Limb (tissue), 2 donors: ENCODE results near the gene GYPA.
"Not testable (repeated sequence)": the region's sequence is repeated elsewhere in the genome, so short reads cannot be mapped to it uniquely, and the experiment has no call there.

Experiments used
- DNase-seq, 2 donors: peaks; one replicate each; pipeline ENCODE4 v3.0.0-alpha.2; 2016; ENCODE audit errors: extremely low spot score in 2 of 2

Gene GYPA

DNA sequence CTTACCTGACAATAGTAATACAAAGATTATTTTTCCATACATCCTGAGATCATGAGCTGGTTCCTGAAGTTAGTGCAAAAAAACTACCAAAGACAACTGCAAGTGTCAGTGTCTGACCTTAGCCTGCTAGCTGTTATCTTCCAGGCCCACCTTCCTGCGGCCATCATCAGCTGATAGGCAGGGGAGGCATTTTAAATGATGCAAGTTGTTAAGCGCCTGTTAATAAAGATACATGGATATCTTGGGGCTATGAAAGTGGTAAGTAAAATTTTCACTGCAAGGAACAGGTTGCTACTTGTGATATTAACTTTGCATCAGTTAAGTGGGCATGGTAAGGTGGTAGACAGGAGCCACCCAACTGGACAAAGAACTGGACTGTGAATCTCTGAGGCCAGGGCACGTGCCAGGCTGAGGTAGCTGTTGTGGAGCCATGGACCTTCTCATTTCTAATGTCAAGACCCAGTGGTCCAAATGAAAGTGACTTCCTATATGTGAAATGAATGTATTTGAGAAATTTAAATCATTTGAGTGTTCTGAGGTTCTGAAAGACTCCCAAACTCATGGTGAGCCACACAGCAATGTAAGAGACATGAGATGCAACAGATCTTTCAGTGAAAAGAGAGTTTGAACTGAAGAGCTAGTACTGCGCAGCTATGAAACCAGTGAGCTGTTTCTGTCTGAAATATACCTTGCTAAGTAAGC is at the start of gene GYPA:
Gene GYPA (minus strand): TSS at position 125 of the 702 bp plus-strand sequence. CDS start 83 bp downstream, at position 42.
- not testable (repeated sequence) for DNase-seq

DNA sequence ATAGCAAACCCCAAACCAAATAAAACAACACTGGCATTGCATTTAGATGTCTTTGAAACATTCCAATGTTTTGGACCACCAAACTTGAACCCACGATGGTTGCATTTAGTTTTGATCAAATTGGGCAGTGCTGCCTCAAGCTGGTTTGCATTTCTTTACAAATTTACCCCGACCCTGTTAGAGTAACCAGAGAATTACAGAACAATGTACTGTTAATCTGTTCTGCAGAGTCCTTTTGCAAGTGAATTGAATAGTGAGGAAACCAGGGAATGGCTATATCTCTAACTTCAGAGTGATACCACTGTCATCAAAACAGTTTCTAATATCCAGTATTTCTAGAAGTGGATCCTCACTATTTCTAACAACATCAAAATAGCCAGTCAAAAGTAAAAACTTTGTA is 49.5 kb upstream of the GYPA start:
- DNase-seq, result no peak

DNA sequence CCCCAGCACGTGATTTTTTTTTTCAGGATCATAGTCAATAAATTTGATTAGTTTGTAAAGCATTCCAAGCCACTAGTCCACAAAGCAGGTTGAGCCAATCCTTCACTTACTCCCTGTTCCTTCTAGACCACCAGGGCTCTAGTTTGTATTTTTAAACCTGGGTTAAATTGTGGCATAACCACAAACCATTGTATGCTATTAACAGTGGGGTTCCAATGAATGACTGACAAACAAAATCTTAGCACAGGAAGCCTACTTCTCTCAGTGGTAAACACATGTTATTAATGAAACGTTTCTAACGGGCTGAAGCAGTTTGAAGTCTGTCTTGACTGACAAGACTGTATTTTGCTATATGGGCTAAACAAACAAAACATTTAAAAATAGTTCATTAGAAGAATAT is 48.6 kb upstream of the GYPA start:
- DNase-seq, result no peak

DNA sequence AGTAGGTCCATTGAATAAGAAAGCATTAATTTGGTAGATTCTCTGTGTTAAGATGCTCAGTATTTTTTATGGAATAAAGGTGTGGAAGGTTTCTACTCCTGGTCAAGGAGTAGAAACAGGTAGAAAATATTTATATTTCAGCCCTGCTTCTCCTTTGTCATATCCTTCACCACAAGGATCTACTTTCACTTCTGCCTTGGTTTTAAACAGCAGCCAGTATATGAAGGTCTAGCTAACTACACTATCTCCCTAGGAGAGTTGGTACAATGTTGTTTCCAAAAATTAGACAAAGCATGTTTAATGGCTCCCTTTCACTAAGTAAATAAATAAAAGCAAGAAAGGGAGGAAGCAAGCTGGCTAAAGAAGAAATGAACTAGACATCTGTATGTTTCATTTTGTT is 44.6 kb upstream of the GYPA start:
- DNase-seq, result no peak

DNA sequence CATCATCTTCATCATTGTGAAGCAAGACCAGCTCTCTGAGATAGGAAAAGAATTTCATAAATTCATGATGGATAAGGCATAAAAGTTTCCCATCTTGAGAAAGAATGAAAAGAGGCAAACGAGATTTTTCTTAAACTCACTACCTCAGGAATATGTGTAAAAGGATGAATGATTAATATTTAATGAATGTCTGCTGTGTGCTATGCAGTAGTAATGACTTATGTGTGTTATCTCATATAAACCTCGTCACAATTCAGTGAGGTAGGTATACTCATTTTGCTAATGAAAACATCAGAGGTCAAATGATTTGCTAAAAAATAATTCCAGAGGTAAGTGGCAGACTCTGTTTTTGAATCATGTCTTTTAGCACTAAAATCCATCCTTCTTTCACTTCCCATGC is 42.6 kb upstream of the GYPA start:
- DNase-seq, result no peak

DNA sequence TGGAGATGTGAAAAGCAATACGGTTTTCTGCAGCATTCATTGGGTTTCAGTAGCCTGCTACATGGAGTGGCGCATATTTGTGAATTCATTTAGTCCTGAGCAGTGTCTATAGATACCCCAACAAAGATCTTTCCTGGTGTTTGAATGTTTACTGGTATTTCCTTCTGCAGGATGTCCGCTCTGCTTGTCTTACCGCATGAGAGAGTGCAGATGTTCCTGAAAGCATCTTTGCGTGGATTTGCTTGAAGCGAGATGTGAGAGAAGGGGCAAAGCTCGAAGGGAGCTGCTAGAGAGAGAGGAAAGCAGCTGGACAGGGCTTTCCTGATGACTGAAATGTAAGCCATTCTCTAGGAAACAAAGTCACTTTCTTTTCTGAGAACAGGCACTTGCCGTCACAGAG is 40.9 kb upstream of the GYPA start:
- no peak for DNase-seq

DNA sequence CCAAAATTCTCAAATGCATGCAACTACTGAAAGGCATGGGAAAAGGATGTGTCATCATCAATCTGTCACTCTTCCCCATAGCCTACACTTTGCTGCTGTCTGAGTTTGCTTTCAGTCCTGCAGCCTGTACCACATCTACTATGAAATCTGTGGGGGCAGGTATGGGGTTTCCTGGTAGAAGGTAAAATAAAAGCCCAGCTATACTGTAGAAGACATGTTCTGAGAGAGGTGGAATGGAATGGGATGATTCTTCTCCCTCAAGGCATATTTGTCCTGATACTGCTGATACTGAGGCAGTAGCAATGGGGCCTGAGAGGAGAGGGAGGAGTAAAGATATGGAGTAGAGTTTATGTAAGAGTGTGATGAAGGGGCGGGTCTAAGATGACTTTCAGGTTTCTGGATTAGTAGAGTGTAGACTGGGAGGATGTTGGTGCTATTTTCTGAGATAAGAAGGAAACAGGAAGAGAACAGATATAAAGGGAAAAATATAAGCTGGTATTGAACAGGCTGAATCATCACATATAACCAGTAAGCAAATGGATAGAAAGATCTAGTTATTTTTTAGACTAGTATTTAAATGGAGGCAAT is 38.7 kb upstream of the GYPA start:
- no peak for DNase-seq

DNA sequence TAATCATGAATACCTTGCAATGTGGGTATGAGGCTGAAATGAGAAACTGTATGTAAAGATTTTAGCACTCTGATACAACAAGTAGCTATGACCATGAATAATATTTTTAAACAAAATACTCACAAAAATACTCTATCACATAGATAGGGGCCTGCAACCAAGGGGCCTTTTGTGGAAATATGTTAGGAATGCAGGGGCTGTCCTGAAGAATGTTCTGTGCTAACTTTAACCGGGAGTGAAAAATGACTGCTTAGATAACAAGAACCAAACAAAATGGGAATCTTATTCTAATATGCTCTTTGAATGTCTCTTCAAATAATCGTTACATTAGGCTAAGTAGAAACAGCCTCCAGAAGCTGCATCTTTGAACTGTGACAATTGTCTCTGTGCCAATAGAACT is 37.9 kb upstream of the GYPA start:
- no peak for DNase-seq

DNA sequence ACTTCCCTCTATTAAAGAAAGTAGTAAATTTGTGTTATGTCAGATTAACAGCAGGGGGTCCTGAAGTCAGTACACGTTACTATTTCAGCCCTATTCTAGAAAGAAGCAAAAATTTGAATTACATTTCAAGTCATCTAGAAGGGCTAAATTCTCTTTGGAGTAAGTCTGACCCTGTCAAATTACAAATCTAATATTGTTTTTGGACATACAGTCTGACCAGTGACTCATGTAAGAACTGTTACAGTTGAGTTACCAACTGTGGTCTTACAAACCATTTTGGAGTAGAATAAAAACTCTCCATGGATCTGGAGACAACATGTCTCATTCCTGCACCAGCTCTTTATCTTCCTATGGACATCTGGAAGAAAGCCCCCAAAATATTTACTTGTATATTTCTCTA is 36.0 kb upstream of the GYPA start:
- no peak for DNase-seq

DNA sequence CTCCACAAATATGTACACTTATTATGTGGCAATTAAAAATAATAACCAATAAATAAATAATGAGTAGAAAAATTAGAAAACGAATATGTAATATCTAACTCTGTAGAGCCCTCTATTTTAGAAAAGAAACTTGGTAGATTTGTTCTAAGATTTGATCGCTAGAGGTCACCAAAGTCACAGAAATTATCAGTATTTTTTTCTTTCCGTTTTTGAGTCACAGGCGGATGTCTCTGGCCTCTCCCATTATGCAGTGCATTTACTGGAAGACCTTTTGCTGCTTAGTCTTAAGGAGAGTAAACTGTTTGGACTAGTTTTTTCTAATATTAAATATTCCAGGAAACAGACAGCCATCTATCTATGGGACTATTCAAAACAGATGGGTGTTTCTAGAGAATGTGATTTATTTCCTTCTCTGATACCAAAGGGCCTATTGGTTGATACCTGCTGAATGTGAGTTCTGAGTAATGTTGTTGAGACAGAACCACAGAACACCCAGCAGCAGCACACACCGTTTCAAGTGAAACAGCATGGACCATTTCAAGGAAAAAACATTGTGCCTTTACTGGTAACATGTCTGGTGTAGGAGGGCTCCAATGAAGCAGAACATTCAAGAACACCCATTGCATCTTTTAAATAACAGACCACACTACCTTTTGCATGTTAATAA is 34.0 kb upstream of the GYPA start:
- peak in 1 of 2 donors; percentile 85 for DNase-seq

DNA sequence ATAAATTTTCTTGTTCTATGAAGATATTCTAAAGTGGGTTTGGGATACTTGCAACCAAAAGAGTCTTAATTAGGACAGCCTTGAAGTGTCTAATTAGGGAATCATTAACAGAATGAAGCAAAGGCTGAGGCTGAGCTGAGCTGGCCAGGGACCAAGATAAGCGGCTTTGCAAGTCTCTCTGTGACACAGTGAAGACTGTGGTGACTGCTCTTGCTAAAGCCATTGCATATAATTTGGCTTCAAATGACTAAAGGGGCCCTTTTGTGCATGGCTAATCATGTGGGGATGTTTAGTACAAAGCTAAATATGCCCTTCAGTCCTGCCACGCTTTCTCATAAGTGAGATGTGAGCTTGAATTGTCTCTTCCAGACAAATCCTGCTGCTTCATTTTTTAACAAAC is 31.2 kb upstream of the GYPA start:
- DNase-seq, result no peak

DNA sequence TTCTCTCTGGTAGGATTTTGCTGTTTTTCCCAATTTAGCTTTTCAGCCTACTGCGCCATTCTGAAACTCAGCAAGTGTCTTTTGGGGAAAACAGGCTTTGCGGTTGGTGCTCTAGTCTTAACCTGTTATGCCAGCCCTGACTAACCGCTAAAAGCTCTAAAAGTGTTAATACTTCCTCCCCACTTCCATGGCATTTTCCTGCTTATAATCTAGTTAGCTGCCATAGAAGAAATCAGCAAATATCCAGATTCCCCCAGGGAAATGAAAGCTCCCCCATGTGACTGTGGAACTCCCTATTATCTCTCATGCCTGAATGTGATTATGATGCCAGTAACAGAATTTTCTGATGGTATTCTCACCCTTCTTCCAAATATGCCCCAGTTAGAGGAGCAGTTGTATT is 28.7 kb upstream of the GYPA start:
- no peak for DNase-seq

DNA sequence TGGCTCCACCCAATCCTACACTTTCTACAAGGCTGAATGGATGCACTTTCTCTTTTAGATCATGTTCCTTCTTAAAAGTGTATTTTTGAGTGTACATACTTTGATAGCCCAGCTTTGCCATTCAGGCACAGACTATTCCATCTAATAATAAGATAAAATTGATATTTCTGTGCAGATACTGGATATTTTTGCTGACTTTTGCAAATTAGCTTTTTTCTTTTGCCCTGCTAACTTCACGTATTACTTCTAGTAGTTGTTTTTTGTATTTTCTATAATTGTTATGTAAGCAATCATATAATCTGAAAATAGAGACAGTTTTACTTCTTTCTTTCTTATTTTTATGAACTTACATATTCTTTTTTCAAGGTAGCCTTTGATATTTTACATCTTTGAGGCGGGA is 13.5 kb upstream of the GYPA start:
- no peak for DNase-seq

DNA sequence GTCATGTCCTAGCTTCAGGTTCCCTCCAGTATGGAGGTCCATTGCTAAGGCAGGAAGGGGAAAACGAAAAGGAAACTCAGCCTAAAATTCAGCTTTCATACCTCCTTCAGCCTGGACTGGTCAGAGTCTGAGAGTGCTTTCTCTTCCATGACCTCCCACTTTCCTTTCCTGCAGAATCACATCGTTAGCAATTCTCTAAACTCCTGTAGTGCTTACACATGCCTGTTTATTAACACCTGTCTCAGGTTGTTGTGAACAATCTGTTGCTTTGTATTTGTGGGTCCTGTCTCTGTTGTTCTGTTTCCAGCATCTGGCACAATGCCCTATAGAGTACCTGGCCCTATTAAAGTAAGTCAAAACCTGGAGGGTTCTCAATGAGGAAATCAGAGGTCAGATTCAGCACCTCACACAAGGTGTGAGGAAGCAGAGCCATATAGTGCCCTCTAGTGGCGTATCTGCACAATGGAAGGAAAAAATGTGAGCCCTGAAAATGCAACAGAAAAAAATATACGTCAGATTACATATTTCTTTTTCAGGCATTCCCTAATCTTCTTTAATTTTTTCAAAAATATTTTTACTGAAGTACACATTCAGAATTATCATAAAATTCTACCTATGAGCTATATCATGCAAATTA is 2.3 kb upstream of the GYPA start:
- DNase-seq, result not testable (repeated sequence)

DNA sequence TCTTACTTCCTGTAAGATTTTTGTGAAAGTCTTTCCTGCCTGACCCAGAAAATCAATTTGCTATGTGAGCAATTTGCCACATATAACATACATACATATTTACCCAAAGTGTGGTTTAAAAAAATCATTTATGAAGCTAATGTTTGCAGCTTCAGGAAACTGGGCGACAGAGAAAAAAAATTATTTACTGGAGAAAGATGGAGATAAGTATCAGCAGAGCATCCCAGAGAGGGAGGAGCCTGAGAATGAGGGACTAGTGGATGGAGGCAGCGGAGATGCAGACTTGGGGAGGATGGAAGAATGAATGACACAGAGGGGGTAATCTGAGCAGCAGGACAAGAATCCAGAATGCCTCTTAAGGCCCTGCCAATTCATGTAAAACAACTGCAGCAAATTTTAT is 975 bp upstream of the GYPA start:
- DNase-seq, result no peak

DNA sequence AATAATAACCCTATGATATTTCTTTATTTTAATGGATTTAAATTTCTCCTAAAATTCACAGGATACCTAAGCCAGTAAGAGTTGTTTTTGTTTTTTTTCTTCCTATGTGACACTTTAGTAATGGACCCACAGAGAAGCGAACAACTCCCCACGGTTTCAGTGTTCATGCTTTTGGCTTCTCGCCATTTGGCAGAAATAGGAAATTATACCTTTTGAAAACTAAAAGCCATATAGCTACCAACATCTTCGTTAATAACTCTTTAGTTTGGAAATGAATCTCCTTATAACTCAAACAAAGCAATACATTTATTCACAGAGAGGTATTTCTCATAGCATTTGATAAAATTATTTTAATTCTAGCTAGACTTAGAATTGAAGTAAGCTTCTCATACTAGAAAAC is 527 bp downstream of the GYPA start:
- not testable (repeated sequence) for DNase-seq

DNA sequence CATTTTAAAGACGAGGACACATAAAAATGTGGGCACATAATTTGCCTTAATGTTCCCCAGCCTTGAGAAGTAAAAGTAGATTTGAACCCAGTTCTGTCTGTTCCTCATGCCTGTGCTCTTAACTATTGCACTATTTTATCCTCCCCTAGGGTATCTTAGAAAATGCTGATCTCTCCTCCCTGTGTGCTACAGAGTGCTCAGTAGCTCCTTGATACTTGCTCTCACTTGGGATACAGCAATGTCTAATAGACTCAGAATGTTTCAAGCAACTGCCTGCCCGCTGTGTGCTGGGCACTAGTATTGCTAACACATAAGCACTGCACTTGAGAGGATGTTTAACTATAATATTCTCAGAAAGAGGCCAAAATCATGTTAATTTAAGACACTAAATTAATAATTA is 971 bp downstream of the GYPA start:
- DNase-seq, result not testable (repeated sequence)

DNA sequence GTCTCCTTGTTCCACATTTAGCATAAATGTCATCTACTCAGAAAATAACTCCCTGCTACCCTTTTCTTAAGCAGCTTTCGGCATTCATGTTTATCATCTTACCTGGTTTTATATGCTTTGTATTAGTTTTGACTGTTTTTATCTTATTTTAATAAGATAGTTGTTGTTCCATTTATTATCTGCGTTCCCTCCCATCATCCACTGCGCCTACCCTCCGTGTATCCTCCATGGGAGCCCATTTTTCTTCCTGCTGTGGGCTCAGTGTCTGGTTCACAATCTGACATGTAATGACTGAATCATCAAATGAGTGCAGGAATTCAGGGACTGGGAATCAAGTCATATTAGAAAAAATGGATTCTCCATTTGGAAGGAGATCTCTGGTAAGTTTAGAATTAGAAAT is 2.3 kb downstream of the GYPA start:
- DNase-seq, result not testable (repeated sequence)

DNA sequence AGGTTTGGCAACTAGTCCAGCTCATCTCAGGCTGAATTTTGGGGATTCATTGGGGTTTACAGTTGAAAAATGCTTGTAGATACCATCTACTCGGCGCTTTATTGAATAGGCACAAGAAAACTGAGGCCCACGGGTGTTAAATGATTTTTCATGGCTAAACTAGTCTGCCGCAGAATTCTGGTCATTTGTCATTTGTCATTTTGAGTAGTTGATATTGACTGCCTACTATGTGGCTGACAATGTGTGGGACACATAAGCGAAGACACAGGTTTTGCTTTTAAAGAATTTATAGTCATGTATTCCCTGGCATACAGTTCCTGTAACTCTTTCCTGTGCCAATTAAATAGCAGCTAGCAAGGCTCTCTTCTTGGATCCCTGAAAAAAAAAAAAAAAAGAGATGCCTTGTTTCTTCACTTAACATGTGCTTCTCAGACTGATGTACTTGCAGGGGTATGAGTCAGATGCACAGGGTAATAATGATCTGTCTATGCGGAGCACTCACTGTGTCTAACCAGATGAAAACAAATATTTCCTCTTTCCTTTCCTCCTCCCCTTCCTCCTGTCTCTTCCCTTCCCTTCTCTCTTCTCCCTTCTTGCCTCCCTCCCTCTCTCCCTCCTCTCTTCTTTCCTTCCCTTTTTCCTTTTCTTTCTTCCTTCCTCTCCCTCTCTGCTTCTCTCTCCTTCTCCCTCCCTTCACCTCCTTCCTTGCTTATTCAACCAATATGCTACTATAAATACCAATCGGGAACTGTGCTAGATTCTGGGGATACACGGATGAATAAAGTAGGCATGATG is 3.2 kb downstream of the GYPA start:
- DNase-seq, result not testable (repeated sequence)

DNA sequence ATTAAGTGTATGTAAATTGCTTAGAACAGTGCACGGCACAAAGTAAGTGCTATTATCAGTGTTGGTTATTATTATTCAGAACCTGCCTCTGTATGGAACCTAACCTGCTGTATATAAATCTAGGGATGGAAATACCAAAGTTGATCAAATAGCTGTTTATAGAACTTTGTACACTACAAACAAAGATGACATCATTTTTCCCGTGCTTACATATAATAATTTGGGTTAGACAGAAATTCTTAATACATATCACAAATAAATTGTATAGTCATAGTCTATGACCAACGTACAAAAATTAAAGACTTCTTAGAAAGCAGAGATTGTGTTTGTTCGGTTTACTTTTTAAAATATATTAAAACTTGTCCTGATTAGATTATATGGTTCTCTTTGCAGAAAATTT is 4.3 kb downstream of the GYPA start:
- not testable (repeated sequence) for DNase-seq

DNA sequence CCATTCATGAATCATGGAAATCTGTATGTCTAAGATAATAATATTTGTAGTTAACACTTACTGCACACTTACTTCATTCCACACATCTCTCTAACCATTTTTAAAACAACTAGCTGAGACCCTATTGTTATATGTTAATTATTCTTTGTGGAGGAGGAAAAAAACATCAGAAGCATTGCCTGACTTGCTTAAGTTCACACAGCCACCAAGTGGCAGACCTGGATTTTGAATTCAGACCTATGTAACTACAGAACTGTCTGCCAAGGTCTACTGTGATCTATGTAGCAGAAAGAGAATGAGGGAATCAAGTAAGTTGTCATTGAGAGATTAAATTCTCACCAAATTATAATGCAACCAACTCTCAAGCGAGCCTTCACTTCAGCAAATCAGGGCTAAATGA is 10.4 kb downstream of the GYPA start:
- not testable (repeated sequence) for DNase-seq
